Psoas muscle (tissue), 8 donors: ENCODE results near the gene CKMT2. TPM values are rescaled to one million over a fixed set of nuclear protein-coding genes. Genes with fewer than 3 reads are reported as not detected.
"Not testable (repeated sequence)": the region's sequence is repeated elsewhere in the genome, so short reads cannot be mapped to it uniquely, and the experiment has no call there.

Experiments used
- ATAC-seq, 4 donors: fragments of 200-7000 bp; cut with Tn5 transposase; one replicate each; pipeline ENCODE4 v1.9.1; 2020; ENCODE audit warnings: moderate library complexity in 3 of 4, mild to moderate bottlenecking in 2 of 4
- DNase-seq, 2 donors: peaks; one replicate each; pipeline ENCODE4 v3.0.0-alpha.2; 2020
- H3K27ac ChIP-seq: fragments of 200-600 bp; one replicate; pipeline ENCODE4 v1.8.0; 2022
- H3K27me3 ChIP-seq, 3 donors: fragments of 200-600 bp in 1 of 3; one replicate each; pipeline versions ENCODE4 v1.6.1 to v1.8.0; 2013 to 2022; ENCODE audit warnings: low read length in 2 of 3, mild to moderate bottlenecking in 2 of 3, moderate library complexity in 1 of 3; ENCODE audit not compliant: insufficient read depth in 3 of 3
- H3K36me3 ChIP-seq, 2 donors: fragments of 200-600 bp in 1 of 2; one replicate each; pipeline versions ENCODE4 v1.6.1 to v1.8.0; 2013 to 2022; ENCODE audit warnings: low read depth in 1 of 2, mild to moderate bottlenecking in 1 of 2, moderate library complexity in 1 of 2; ENCODE audit not compliant: insufficient read depth in 1 of 2
- H3K4me1 ChIP-seq: fragments of 200-600 bp; one replicate; pipeline ENCODE4 v1.8.0; 2022
- H3K4me3 ChIP-seq: fragments of 200-600 bp; one replicate; pipeline ENCODE4 v1.8.0; 2022; ENCODE audit warnings: mild to moderate bottlenecking
- H3K9me3 ChIP-seq: fragments of 200-600 bp; one replicate; pipeline ENCODE4 v1.8.0; 2022
- CTCF ChIP-seq: fragments of 200-600 bp; IDR thresholded peaks from one replicate; pipeline ENCODE4 v1.8.0; 2022; ENCODE audit warnings: antibody characterized with exemption
- WGBS, 3 donors: extraction: QIAGEN DNeasy Blood & Tissue Kit; methylation state at CpG; one replicate each; pipeline versions ENCODE4 v1.1.6 to v1.1.7; 2013; 5-methylcytosine and 5-hydroxymethylcytosine counted together
- intact Hi-C, 2 donors: fragments of 100-400 bp; cut with DNase I; formaldehyde crosslinking; loops; one replicate each; pipeline versions ENCODE4 v1.11.0 to v1.14.2; 2022
- polyA plus RNA-seq, 3 donors: library from polyadenylated mRNA; stranded (reverse); fragments of 200-250 nt; gene quantifications; one replicate each; pipeline ENCODE4 v1.2.3, GENCODE V29; 2013
- total RNA-seq, 4 donors: library from RNA; stranded (reverse); fragmentation: NEBNext Ultra II Directional in 2 of 4; extraction: Animal tissue kit (Norgen Biotek cat#: 25700) in 2 of 4; gene quantifications; one replicate each; pipeline versions ENCODE4 v1.2.1 to v1.2.4, GENCODE V29; 2021 to 2023
- donor health status: healthy with polysubstance abuse.
- donor health status: DM: no; HTN: no; CAD: no; lungs with moderate emphysema.
- donor health status: Bipolar disorder and iron deficiency.
- donor health status: healthy.
- donor health status: DM: yes; HTN: yes; CAD: no.
- donor health status: DM: no; HTN: no; CAD: no.
- donor health status: DM: no; HTN: no; CAD: no.
- donor health status: DM: yes; HTN: yes; CAD: no.

Gene CKMT2
- total and polyA plus RNA-seq, 7 donors: 517 to 1,358 (median 667) TPM

DNA sequence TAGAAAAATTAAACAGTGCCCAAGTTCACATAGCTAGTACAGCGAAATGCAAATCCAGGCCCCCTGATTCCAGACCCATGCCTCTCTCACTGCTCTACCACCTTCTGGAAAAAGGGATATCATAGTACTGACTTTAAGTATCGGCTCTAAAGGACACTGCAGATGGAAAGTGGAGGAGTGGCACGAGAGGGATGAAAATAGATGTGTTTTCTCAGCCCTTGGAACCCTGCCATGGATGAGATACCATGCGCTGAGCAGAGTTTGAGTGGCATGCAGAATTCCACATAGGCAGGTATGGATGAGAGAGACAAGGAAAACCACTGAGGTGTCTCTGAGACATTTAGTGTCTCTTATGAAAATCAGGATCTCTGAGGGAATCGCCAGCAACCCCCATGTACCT, 18.8 kb downstream of the CKMT2 start:
- no peak for DNase-seq
- ATAC-seq: peak; percentile 47 to 81 (median 72)
- H3K27me3 ChIP-seq: no peaks in the 10 kb centered on the region
- peak overlapping the region; percentile 65 for H3K27ac ChIP-seq
- H3K9me3 ChIP-seq: no peaks in the 10 kb centered on the region
- H3K4me1 ChIP-seq: peaks cover 44% of the 10 kb centered on the region
- WGBS, 3 donors: 40 to 46% (median 44%) methylated on average over 5 of the region's 5 CpGs
- no peak overlapping the region for H3K4me3 ChIP-seq
- TF ChIP-seq CTCF: no peak
- peaks cover 16 to 65% of the 10 kb centered on the region in 2 donors for H3K36me3 ChIP-seq
- intact Hi-C loops: no loop called here

- WGBS, 3 donors: 89 to 100% (median 100%) methylated on average over 1 of the region's 1 CpG
- no peaks in the 10 kb centered on the region for H3K9me3 ChIP-seq
- H3K36me3 ChIP-seq: peaks cover 17 to 73% of the 10 kb centered on the region in 2 donors
- intact Hi-C loops: no loop called here
- no peak for TF ChIP-seq CTCF
- H3K4me1 ChIP-seq: peaks cover 35% of the 10 kb centered on the region
- peak overlapping the region; percentile 44 for H3K27ac ChIP-seq
- ATAC-seq: no peak
- DNase-seq: no peak
- no peak overlapping the region for H3K4me3 ChIP-seq
- no peaks in the 10 kb centered on the region for H3K27me3 ChIP-seq
Observed at GRCh38 chr5:81252904-81253303, 19.8 kb downstream of the CKMT2 start.

DNA sequence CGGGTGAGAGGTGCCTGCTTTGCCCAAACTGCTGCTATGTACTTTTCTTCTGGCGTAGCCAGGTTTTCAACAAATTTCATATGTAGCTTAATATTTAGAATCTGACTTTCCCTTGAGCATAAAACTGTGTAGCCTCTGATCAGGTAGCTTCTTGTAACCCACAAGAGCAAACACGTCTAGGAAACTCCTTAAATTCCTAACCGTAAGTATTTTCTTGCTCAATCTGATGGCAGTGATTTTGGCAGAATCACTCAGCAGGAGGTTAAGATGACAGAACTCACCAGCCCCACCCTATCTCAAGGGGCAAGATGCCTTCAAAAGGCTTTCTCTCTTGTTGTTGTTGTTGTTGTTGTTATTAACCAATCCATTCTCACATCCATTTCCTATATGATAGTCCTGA, 20.8 kb downstream of the CKMT2 start:
- intact Hi-C loops: no loop called here
- peaks cover 27 to 80% of the 10 kb centered on the region in 2 donors for H3K36me3 ChIP-seq
- no peaks in the 10 kb centered on the region for H3K9me3 ChIP-seq
- ATAC-seq (no peak), DNase-seq (no peak)
- H3K4me1 ChIP-seq: peaks cover 26% of the 10 kb centered on the region
- TF ChIP-seq CTCF: no peak
- no peak overlapping the region for H3K27ac ChIP-seq
- no peaks in the 10 kb centered on the region for H3K27me3 ChIP-seq
- WGBS, 3 donors: 74 to 92% (median 82%) methylated on average over 4 of the region's 4 CpGs
- no peak overlapping the region for H3K4me3 ChIP-seq

GRCh38 chr5:81254886-81255559, 21.9 kb downstream of the CKMT2 start:
- Histone ChIP-seq H3K9me3 (no peaks in the 10 kb centered on the region), H3K4me1 (peaks cover 18% of the 10 kb centered on the region), H3K27me3 (no peaks in the 10 kb centered on the region), H3K36me3 (peaks cover 29 to 92% of the 10 kb centered on the region in 2 donors), H3K4me3 (no peak overlapping the region), H3K27ac (no peak overlapping the region)
- whole genome bisulfite sequencing, 3 donors: 93 to 97% (median 95%) methylated on average over 21 of the region's 21 CpGs
- intact Hi-C loops: no loop called here
- no peak for TF ChIP-seq CTCF
- peak in 1 of 4 donors; percentile 33 for ATAC-seq
- no peak for DNase-seq

GRCh38 chr5:81256766-81257165, 23.6 kb downstream of the CKMT2 start:
- Histone ChIP-seq H3K4me3 (no peak overlapping the region), H3K9me3 (no peaks in the 10 kb centered on the region), H3K27me3 (no peaks in the 10 kb centered on the region), H3K36me3 (peaks cover 22 to 100% of the 10 kb centered on the region in 2 donors), H3K4me1 (peaks cover 3% of the 10 kb centered on the region), H3K27ac (no peak overlapping the region)
- WGBS, 3 donors: 64 to 89% (median 73%) methylated on average over 1 of the region's 1 CpG
- intact Hi-C loops: no loop called here
- ATAC-seq: no peak
- no peak for DNase-seq
- no peak for TF ChIP-seq CTCF

DNA sequence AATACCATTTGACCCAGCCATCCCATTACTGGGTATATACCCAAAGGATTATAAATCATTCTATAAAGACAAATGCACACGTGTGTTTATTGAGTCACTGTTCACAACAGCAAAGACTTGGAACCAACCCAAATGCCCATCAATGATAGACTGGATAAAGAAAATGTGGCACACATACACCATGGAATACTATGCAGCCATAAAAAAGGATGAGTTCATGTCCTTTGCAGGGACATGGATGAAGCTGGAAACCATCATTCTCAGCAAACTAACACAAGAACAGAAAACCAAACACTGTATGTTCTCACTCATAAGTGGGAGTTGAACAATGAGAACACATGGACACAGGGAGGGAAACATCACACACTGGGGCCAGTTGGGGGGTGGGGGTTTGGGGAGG, 29.7 kb downstream of the CKMT2 start:
- peaks cover 23 to 100% of the 10 kb centered on the region in 2 donors for H3K36me3 ChIP-seq
- H3K9me3 ChIP-seq, ATAC-seq, H3K27me3 ChIP-seq, H3K4me1 ChIP-seq, DNase-seq, H3K4me3 ChIP-seq, intact Hi-C loops, H3K27ac ChIP-seq: not testable (repeated sequence)
- 59 to 91% (median 72%) methylated on average over 1 of the region's 1 CpG for whole genome bisulfite sequencing, 3 donors
